ENCODE measurements around the gene DNAH10.

Gene DNAH10

GRCh38 chr12:123845881-123846280, 83.8 kb downstream of the DNAH10 start:
- no peak for DNase-seq

- no peak for DNase-seq
Observed at GRCh38 chr12:123846340-123846739, 84.2 kb downstream of the DNAH10 start.

- DNase-seq, result no peak
Observed at GRCh38 chr12:123847019-123847418, 84.9 kb downstream of the DNAH10 start.

- no peak for DNase-seq
Observed at GRCh38 chr12:123847876-123848275, 85.8 kb downstream of the DNAH10 start.

GRCh38 chr12:123849517-123849916, 87.4 kb downstream of the DNAH10 start:
- no peak for DNase-seq

GRCh38 chr12:123850246-123851134, 88.4 kb downstream of the DNAH10 start:
- no peak for DNase-seq

- no peak for DNase-seq
Observed at GRCh38 chr12:123853396-123854070, 91.4 kb downstream of the DNAH10 start.

- DNase-seq, result no peak
Observed at GRCh38 chr12:123854232-123854631, 92.1 kb downstream of the DNAH10 start.

GRCh38 chr12:123854918-123855317, 92.8 kb downstream of the DNAH10 start:
- DNase-seq, result no peak

GRCh38 chr12:123856681-123857080, 94.6 kb downstream of the DNAH10 start:
- no peak for DNase-seq

GRCh38 chr12:123858176-123858575, 96.1 kb downstream of the DNAH10 start:
- no peak for DNase-seq

GRCh38 chr12:123859035-123859434, 96.9 kb downstream of the DNAH10 start:
- no peak for DNase-seq

- DNase-seq, result no peak
Observed at GRCh38 chr12:123860377-123860776, 98.3 kb downstream of the DNAH10 start.

- no peak for DNase-seq
Observed at GRCh38 chr12:123861392-123861791, 99.3 kb downstream of the DNAH10 start.

GRCh38 chr12:123867141-123867540, 105.0 kb downstream of the DNAH10 start:
- DNase-seq, result no peak

- DNase-seq, result no peak
Observed at GRCh38 chr12:123868791-123869190, 106.7 kb downstream of the DNAH10 start.

- no peak for DNase-seq
Observed at GRCh38 chr12:123873793-123874192, 111.7 kb downstream of the DNAH10 start.

GRCh38 chr12:123877968-123878367, 115.9 kb downstream of the DNAH10 start:
- no peak for DNase-seq

- no peak for DNase-seq
Observed at GRCh38 chr12:123879101-123879500, 117.0 kb downstream of the DNAH10 start.

- no peak for DNase-seq
Observed at GRCh38 chr12:123879691-123880090, 117.6 kb downstream of the DNAH10 start.

GRCh38 chr12:123882161-123882705, 120.1 kb downstream of the DNAH10 start:
- DNase-seq, result no peak

GRCh38 chr12:123886258-123886657, 124.2 kb downstream of the DNAH10 start:
- no peak for DNase-seq

- DNase-seq, result no peak
Observed at GRCh38 chr12:123886931-123887582, 125.0 kb downstream of the DNAH10 start.
